AG10803 (cell line): Measurements from ENCODE around the gene GNG2.

ENCODE experiments used
- DNase-seq: peaks from one replicate; pipeline ENCODE4 v3.0.0; 2010; ENCODE audit warnings: low read depth
- H3K4me3 ChIP-seq: 2 replicates; pipeline ENCODE4 v1.5.1; 2011; ENCODE audit warnings: mild to moderate bottlenecking, low read length, control low read depth
- TF ChIP-seq, protein P1 (sequence below): conservative IDR thresholded peaks from 2 replicates; pipeline ENCODE4 v1.5.1; 2011; ENCODE audit warnings: mild to moderate bottlenecking, low read length, control low read depth, inconsistent platforms

The GNG2 gene

DNA sequence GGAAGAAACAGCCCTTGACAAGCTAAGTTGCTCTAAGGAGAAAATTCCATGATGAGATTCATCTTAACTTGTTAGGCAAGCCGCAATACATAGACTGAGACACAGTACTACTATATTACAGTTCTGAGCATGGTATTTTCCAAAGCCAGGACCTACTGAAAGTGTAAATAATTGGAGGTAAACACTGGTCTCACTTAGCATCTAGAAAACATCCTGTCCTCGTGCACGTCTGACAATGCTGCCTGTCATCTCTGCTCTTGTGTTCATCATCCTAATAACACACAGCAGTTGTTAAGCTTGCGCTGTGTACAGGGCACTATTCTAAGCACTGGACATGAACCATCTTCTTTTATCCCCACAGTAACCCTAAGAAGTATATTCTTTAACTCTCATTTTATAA lies 64.2 kb downstream of the GNG2 start:
- DNase-seq: no peak
- no peak overlapping the region for H3K4me3 ChIP-seq
- TF ChIP-seq, protein P1, sequence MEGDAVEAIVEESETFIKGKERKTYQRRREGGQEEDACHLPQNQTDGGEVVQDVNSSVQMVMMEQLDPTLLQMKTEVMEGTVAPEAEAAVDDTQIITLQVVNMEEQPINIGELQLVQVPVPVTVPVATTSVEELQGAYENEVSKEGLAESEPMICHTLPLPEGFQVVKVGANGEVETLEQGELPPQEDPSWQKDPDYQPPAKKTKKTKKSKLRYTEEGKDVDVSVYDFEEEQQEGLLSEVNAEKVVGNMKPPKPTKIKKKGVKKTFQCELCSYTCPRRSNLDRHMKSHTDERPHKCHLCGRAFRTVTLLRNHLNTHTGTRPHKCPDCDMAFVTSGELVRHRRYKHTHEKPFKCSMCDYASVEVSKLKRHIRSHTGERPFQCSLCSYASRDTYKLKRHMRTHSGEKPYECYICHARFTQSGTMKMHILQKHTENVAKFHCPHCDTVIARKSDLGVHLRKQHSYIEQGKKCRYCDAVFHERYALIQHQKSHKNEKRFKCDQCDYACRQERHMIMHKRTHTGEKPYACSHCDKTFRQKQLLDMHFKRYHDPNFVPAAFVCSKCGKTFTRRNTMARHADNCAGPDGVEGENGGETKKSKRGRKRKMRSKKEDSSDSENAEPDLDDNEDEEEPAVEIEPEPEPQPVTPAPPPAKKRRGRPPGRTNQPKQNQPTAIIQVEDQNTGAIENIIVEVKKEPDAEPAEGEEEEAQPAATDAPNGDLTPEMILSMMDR: no peak

DNA sequence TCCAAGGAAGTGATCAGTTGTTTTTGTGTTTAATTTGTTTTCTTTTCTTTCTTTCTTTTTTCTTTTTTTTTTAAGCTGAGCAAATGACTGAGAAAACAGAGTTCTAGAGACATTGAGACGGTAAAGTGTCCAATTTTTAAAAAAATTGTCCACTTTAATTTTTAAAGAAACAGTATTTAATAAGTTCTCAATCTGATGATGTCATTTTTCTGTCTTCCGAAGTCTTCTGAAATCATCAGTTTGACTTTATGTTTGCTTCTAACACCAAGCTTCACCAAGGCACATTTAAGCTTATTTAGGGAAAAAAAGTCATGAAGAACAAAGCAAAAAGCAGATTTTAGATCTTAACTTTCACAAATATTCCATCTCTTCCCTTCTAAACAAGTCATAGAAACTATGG lies 65.6 kb downstream of the GNG2 start:
- H3K4me3 ChIP-seq: no peak overlapping the region
- no peak for DNase-seq
- TF ChIP-seq, protein P1: no peak

GRCh38 chr14:51926449-51926848 lies 66.0 kb downstream of the GNG2 start:
- no peak overlapping the region for H3K4me3 ChIP-seq
- TF ChIP-seq, protein P1: no peak

GRCh38 chr14:51928568-51928967 lies 68.2 kb downstream of the GNG2 start:
- no peak for DNase-seq
- TF ChIP-seq, protein P1: no peak
- no peak overlapping the region for H3K4me3 ChIP-seq

More at GRCh38 chr14:51926449-51926848, 66.0 kb downstream of the GNG2 start:
- no peak for DNase-seq

DNA sequence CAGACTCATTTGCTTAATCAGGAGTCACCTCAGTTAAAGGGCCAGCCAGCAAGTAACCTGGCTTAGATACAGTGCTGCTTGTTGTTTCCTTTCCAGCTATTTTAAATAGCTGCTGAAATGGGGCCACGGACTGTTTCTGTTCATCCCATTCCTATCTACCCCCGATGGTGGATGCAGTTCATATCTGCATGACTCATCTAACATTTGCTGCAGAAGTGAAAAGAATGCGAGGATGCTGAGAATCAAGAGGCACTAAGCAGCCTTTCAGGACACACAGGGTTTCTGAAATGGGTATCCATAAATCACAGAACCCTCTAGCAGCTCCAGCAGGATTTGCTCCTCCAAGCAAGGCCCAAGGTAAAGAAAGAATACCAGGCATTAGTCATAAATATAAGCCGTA lies 68.8 kb downstream of the GNG2 start:
- peak; percentile 57 for DNase-seq
- TF ChIP-seq, protein P1: no peak
- no peak overlapping the region for H3K4me3 ChIP-seq

GRCh38 chr14:51929910-51930682 lies 69.7 kb downstream of the GNG2 start:
- TF ChIP-seq, protein P1: no peak
- DNase-seq: no peak
- no peak overlapping the region for H3K4me3 ChIP-seq

GRCh38 chr14:51931308-51931707 lies 70.9 kb downstream of the GNG2 start:
- no peak overlapping the region for H3K4me3 ChIP-seq
- TF ChIP-seq, protein P1: no peak
- no peak for DNase-seq
